Ovary (tissue), 3 donors: ENCODE data around the gene IFI30.

ENCODE experiments used
- CTCF ChIP-seq, 3 donors: fragments of 450-650 bp in 2 of 3; fragments of 200-600 bp in 1 of 3; IDR thresholded peaks; one replicate each; pipeline versions ENCODE4 v1.5.1 to v1.8.0; 2016 to 2022; ENCODE audit warnings: antibody characterized with exemption in 3 of 3, mild to moderate bottlenecking in 1 of 3
- EP300 ChIP-seq: sonication (generic); formaldehyde crosslinking; IDR thresholded peaks from one replicate; pipeline ENCODE4 v1.6.1; 2017; ENCODE audit warnings: antibody characterized with exemption
- POLR2A ChIP-seq: fragments of 450-650 bp; IDR thresholded peaks from one replicate; pipeline ENCODE4 v1.6.1; 2017; ENCODE audit warnings: antibody characterized with exemption, mild to moderate bottlenecking, moderate library complexity
- donor health status: DM: no; HTN: no; CAD: no.

GRCh38 chr19:18218159-18218558 is 44.5 kb downstream of the IFI30 start:
- TF ChIP-seq CTCF (IDR thresholded peaks at IDR 0.05) = no peak
- no peak for TF ChIP-seq POLR2A
- TF ChIP-seq EP300 = no peak
